Esophagus mucosa (tissue), 1 donor: Measurements from ENCODE around the gene EZR. TPM values are rescaled to one million over a fixed set of nuclear protein-coding genes. Genes with fewer than 3 reads are reported as not detected.
"Not testable (repeated sequence)": the region's sequence is repeated elsewhere in the genome, so short reads cannot be mapped to it uniquely, and the experiment has no call there.

Experiments used
- ATAC-seq: fragments of 200-7000 bp; cut with Tn5 transposase; one replicate; pipeline ENCODE4 v1.9.1; 2020
- total RNA-seq: library from RNA; stranded (reverse); gene quantifications from one replicate; pipeline ENCODE4 v1.2.4, GENCODE V29; 2023
- donor health status: DM: yes; HTN: yes; CAD: no.

EZR gene
- total RNA-seq, 1 donor from 2014 or later, result 368 TPM

GRCh38 chr6:158797331-158798310 is 21.5 kb downstream of the EZR start:
- peak; percentile 32 for ATAC-seq

GRCh38 chr6:158796353-158796752 is 22.8 kb downstream of the EZR start:
- no peak for ATAC-seq

- no peak for ATAC-seq
These were observed 23.7 kb downstream of the EZR start for GRCh38 chr6:158795516-158795915.

- peak; percentile 63 for ATAC-seq
These were observed 25.7 kb downstream of the EZR start for GRCh38 chr6:158793432-158793831.

- not testable (repeated sequence) for ATAC-seq
These were observed 26.7 kb downstream of the EZR start for GRCh38 chr6:158792505-158792904.

- ATAC-seq, result no peak
These were observed 27.8 kb downstream of the EZR start for GRCh38 chr6:158791274-158791855.

- no peak for ATAC-seq
These were observed 29.9 kb downstream of the EZR start for GRCh38 chr6:158789115-158789917.

- ATAC-seq, result no peak
These were observed 31.8 kb downstream of the EZR start for GRCh38 chr6:158787395-158787794.

GRCh38 chr6:158786645-158787304 is 32.4 kb downstream of the EZR start:
- peak; percentile 49 for ATAC-seq

GRCh38 chr6:158785036-158785435 is 34.1 kb downstream of the EZR start:
- no peak for ATAC-seq

- ATAC-seq, result peak; percentile 30
These were observed 34.7 kb downstream of the EZR start for GRCh38 chr6:158784505-158784904.

GRCh38 chr6:158783851-158784250 is 35.3 kb downstream of the EZR start:
- ATAC-seq, result no peak

- ATAC-seq, result no peak
These were observed 36.1 kb downstream of the EZR start for GRCh38 chr6:158783167-158783450.

GRCh38 chr6:158782432-158783166 is 36.6 kb downstream of the EZR start:
- ATAC-seq, result no peak

- peak; percentile 41 for ATAC-seq
These were observed 37.3 kb downstream of the EZR start for GRCh38 chr6:158781692-158782373.

- peak; percentile 78 for ATAC-seq
These were observed 38.0 kb downstream of the EZR start for GRCh38 chr6:158780988-158781691.

- no peak for ATAC-seq
These were observed 38.8 kb downstream of the EZR start for GRCh38 chr6:158780246-158780884.

GRCh38 chr6:158778005-158778527 is 41.1 kb downstream of the EZR start:
- no peak for ATAC-seq

GRCh38 chr6:158777510-158777909 is 41.7 kb downstream of the EZR start:
- ATAC-seq, result no peak

GRCh38 chr6:158776737-158777136 is 42.4 kb downstream of the EZR start:
- ATAC-seq, result no peak
